H9 (cell line): Measurements from ENCODE around the gene ACTL7A. TPM values are rescaled to one million over a fixed set of nuclear protein-coding genes. Genes with fewer than 3 reads are reported as not detected.

ENCODE experiments used
- DNase-seq: peaks from one replicate; pipeline ENCODE4 v3.0.0-alpha.2; 2017
- H2AFZ ChIP-seq: one replicate; pipeline ENCODE4 v1.6.1; 2013; ENCODE audit warnings: mild to moderate bottlenecking, low read length, control low read depth, moderate library complexity
- H2AK5ac ChIP-seq: 2 replicates; pipeline ENCODE4 v1.6.1; 2013; ENCODE audit warnings: low read length, control low read depth, mixed read lengths; ENCODE audit not compliant: insufficient read length
- H2BK120ac ChIP-seq: one replicate; pipeline ENCODE4 v1.6.1; 2013; ENCODE audit warnings: low read depth, mild to moderate bottlenecking, low read length, control low read depth, inconsistent platforms; ENCODE audit not compliant: poor library complexity, severe bottlenecking
- H2BK12ac ChIP-seq: 2 replicates; pipeline ENCODE4 v1.6.1; 2013; ENCODE audit warnings: low read length, control low read depth, mixed read lengths, low read depth; ENCODE audit not compliant: insufficient read length
- H2BK15ac ChIP-seq: 2 replicates; pipeline ENCODE4 v1.6.1; 2013; ENCODE audit warnings: low read depth, low read length, control low read depth
- H2BK20ac ChIP-seq: one replicate; pipeline ENCODE4 v1.6.1; 2013; ENCODE audit warnings: low read depth, mild to moderate bottlenecking, low read length, control low read depth, inconsistent platforms; ENCODE audit not compliant: poor library complexity, severe bottlenecking
- H2BK5ac ChIP-seq: 2 replicates; pipeline ENCODE4 v1.6.1; 2013; ENCODE audit warnings: low read length, control low read depth, mixed read lengths; ENCODE audit not compliant: insufficient read length
- H3K14ac ChIP-seq: 2 replicates; pipeline ENCODE4 v1.6.1; 2013; ENCODE audit warnings: low read length, control low read depth; ENCODE audit not compliant: insufficient read depth
- H3K18ac ChIP-seq: 2 replicates; pipeline ENCODE4 v1.6.1; 2013; ENCODE audit warnings: low read depth, mild to moderate bottlenecking, mixed read lengths, low read length, control low read depth; ENCODE audit not compliant: insufficient read length
- H3K23ac ChIP-seq: 2 replicates; pipeline ENCODE4 v1.6.1; 2013; ENCODE audit warnings: low read length, control low read depth, mixed read lengths, low read depth; ENCODE audit not compliant: insufficient read length
- H3K23me2 ChIP-seq: 2 replicates; pipeline ENCODE4 v1.6.1; 2013; ENCODE audit warnings: low read depth, mild to moderate bottlenecking, mixed read lengths, low read length, control low read depth; ENCODE audit not compliant: insufficient read length, poor library complexity, severe bottlenecking
- H3K27ac ChIP-seq: 2 replicates; pipeline ENCODE4 v1.5.1; 2013; ENCODE audit warnings: low read length, control low read depth, mixed read lengths, low read depth; ENCODE audit not compliant: insufficient read length
- H3K27me3 ChIP-seq: 2 replicates; pipeline ENCODE4 v1.6.1; 2013; ENCODE audit warnings: low read length, control low read depth, inconsistent platforms; ENCODE audit not compliant: insufficient read depth
- H3K4ac ChIP-seq: 2 replicates; pipeline ENCODE4 v1.6.1; 2013; ENCODE audit warnings: low read depth, mild to moderate bottlenecking, control low read depth, inconsistent platforms, low read length, moderate library complexity
- H3K4me1 ChIP-seq: 2 replicates; pipeline ENCODE4 v1.6.1; 2013; ENCODE audit warnings: low read length, control low read depth, inconsistent platforms; ENCODE audit not compliant: insufficient read depth
- H3K4me2 ChIP-seq: 2 replicates; pipeline ENCODE4 v1.6.1; 2013; ENCODE audit warnings: low read length, control low read depth, mixed read lengths; ENCODE audit not compliant: insufficient read length, insufficient read depth
- H3K56ac ChIP-seq: 2 replicates; pipeline ENCODE4 v1.6.1; 2013; ENCODE audit warnings: low read depth, mild to moderate bottlenecking, mixed read lengths, low read length, control low read depth; ENCODE audit not compliant: insufficient read length
- H3K79me1 ChIP-seq: 2 replicates; pipeline ENCODE4 v1.6.1; 2013; ENCODE audit warnings: low read depth, mild to moderate bottlenecking, moderate library complexity, low read length, control low read depth, inconsistent platforms; ENCODE audit not compliant: insufficient read depth, poor library complexity, severe bottlenecking
- H3K79me2 ChIP-seq: 2 replicates; pipeline ENCODE4 v1.6.1; 2013; ENCODE audit warnings: low read length, control low read depth, inconsistent platforms; ENCODE audit not compliant: insufficient read depth
- H3K9ac ChIP-seq: 2 replicates; pipeline ENCODE4 v1.6.1; 2013; ENCODE audit warnings: low read length, control low read depth, mixed read lengths; ENCODE audit not compliant: insufficient read length; ENCODE audit errors: extremely low read depth
- H3K9me3 ChIP-seq: one replicate; pipeline ENCODE4 v1.6.1; 2013; ENCODE audit warnings: low read depth, low read length, inconsistent platforms; ENCODE audit not compliant: control insufficient read depth
- H3T11ph ChIP-seq: one replicate; pipeline ENCODE4 v1.6.1; 2013; ENCODE audit warnings: mild to moderate bottlenecking, low read length, control low read depth, inconsistent platforms
- H4K20me1 ChIP-seq: one replicate; pipeline ENCODE4 v1.6.1; 2013; ENCODE audit not compliant: control insufficient read depth, insufficient read length, insufficient read depth
- H4K5ac ChIP-seq: 2 replicates; pipeline ENCODE4 v1.6.1; 2013; ENCODE audit warnings: low read depth, mild to moderate bottlenecking, mixed read lengths, low read length, control low read depth; ENCODE audit not compliant: insufficient read length
- H4K8ac ChIP-seq: replicated peaks from 2 replicates; pipeline ENCODE4 v1.6.1; 2013; ENCODE audit warnings: low read length, control low read depth, mixed read lengths, low read depth; ENCODE audit not compliant: insufficient read length
- H4K91ac ChIP-seq: 2 replicates; pipeline ENCODE4 v1.6.1; 2013; ENCODE audit warnings: low read depth, mild to moderate bottlenecking, moderate library complexity, mixed read lengths, low read length, control low read depth; ENCODE audit not compliant: insufficient read length
- H3K27ac Mint-ChIP-seq, 3 experiments: 2 replicates in 2 of 3; 3 replicates in 1 of 3; pipeline ENCODE4 v1.8.0; 2020 to 2021; ENCODE audit warnings: mixed read lengths in 3 of 3, mild to moderate bottlenecking in 1 of 3, moderate library complexity in 1 of 3
- H3K27me3 Mint-ChIP-seq: 2 replicates; pipeline ENCODE4 v1.8.0; 2021; ENCODE audit warnings: low read depth, mild to moderate bottlenecking, moderate library complexity, mixed read lengths
- H3K36me3 Mint-ChIP-seq, 3 experiments: 2 replicates in 2 of 3; 3 replicates in 1 of 3; pipeline ENCODE4 v1.8.0; 2020 to 2021; ENCODE audit warnings: low read depth in 3 of 3, mixed read lengths in 3 of 3; ENCODE audit not compliant: insufficient read depth in 1 of 3
- H3K4me1 Mint-ChIP-seq, 2 experiments: 2 replicates each; pipeline ENCODE4 v1.8.0; 2020; ENCODE audit warnings: mixed read lengths in 2 of 2
- H3K4me3 Mint-ChIP-seq, 2 experiments: 2 replicates in 1 of 2; 3 replicates in 1 of 2; pipeline ENCODE4 v1.8.0; 2020 to 2021; ENCODE audit warnings: mild to moderate bottlenecking in 2 of 2, mixed read lengths in 2 of 2, moderate library complexity in 1 of 2
- H3K9me3 Mint-ChIP-seq, 2 experiments: 2 replicates in 1 of 2; 3 replicates in 1 of 2; pipeline ENCODE4 v1.8.0; 2020; ENCODE audit warnings: mild to moderate bottlenecking in 2 of 2, mixed read lengths in 2 of 2, moderate library complexity in 1 of 2
- WGBS: extraction: QIAGEN DNeasy Blood & Tissue Kit; methylation state at CpG from one replicate; pipeline ENCODE4 v1.1.7; 2013; ENCODE audit warnings: missing lambda C conversion rate, low lambda C conversion rate, mixed read lengths; ENCODE audit not compliant: insufficient read length; ENCODE audit errors: extremely low coverage; 5-methylcytosine and 5-hydroxymethylcytosine counted together
- total RNA-seq: library from RNA; stranded (reverse); gene quantifications from 2 replicates; pipeline ENCODE4 v1.2.1, GENCODE V29; 2021
- TF ChIP-seq, protein P1 (sequence below): fragments of 200-600 bp; sonication (generic); conservative IDR thresholded peaks from 3 replicates; pipeline ENCODE4 v1.8.0; 2021; ENCODE audit warnings: antibody characterized with exemption, mild to moderate bottlenecking

Gene ACTL7A
- total RNA-seq, 1 experiment from 2014 or later, result not detected

- Histone ChIP-seq H3K4ac (no peak overlapping the region), H3K9ac (no peak overlapping the region), H3K79me1 (no peaks in the 10 kb centered on the region), H2BK5ac (no peak overlapping the region), H2BK12ac (no peak overlapping the region), H2BK120ac (no peak overlapping the region), H3K23ac (no peak overlapping the region), H3T11ph (no peak overlapping the region), H3K18ac (no peak overlapping the region), H2AK5ac (no peak overlapping the region), H4K8ac (no peak overlapping the region), H2AFZ (no peak overlapping the region), H4K20me1 (no peaks in the 10 kb centered on the region), H3K4me2 (no peak overlapping the region), H3K56ac (no peak overlapping the region), H3K23me2 (no peaks in the 10 kb centered on the region), H3K27ac (no peak overlapping the region), H2BK15ac (no peak overlapping the region), H4K91ac (no peak overlapping the region), H3K4me1 (no peaks in the 10 kb centered on the region), H3K27me3 (no peaks in the 10 kb centered on the region), H3K9me3 (no peaks in the 10 kb centered on the region), H4K5ac (no peak overlapping the region), H2BK20ac (no peak overlapping the region), H3K79me2 (no peaks in the 10 kb centered on the region), H3K14ac (no peak overlapping the region)
- no peak overlapping the region for H3K27ac Mint-ChIP-seq
- H3K9me3 Mint-ChIP-seq, result peaks cover 3 to 5% of the 10 kb centered on the region in 2 experiments; a peak in 3 of 5 replicates
- H3K4me1 Mint-ChIP-seq, result no peaks in the 10 kb centered on the region
- no peaks in the 10 kb centered on the region for H3K36me3 Mint-ChIP-seq
- H3K4me3 Mint-ChIP-seq, result no peak overlapping the region
- TF ChIP-seq, protein P1, sequence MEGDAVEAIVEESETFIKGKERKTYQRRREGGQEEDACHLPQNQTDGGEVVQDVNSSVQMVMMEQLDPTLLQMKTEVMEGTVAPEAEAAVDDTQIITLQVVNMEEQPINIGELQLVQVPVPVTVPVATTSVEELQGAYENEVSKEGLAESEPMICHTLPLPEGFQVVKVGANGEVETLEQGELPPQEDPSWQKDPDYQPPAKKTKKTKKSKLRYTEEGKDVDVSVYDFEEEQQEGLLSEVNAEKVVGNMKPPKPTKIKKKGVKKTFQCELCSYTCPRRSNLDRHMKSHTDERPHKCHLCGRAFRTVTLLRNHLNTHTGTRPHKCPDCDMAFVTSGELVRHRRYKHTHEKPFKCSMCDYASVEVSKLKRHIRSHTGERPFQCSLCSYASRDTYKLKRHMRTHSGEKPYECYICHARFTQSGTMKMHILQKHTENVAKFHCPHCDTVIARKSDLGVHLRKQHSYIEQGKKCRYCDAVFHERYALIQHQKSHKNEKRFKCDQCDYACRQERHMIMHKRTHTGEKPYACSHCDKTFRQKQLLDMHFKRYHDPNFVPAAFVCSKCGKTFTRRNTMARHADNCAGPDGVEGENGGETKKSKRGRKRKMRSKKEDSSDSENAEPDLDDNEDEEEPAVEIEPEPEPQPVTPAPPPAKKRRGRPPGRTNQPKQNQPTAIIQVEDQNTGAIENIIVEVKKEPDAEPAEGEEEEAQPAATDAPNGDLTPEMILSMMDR, result no peak
- no peak for DNase-seq
- H3K27me3 Mint-ChIP-seq, result no peaks in the 10 kb centered on the region; the same call in 1 of the 2 replicates
- WGBS, result no CpG with 5 or more reads among the region's 2 CpGs
Measured at GRCh38 chr9:108830272-108830671, 31.8 kb upstream of the ACTL7A start.
